GM19328 (cell line): Measurements from ENCODE around the gene PIK3C2A.
A peak's percentile ranks its signal among the peaks of the same experiment; 100 is the strongest.
"Not testable (repeated sequence)": the region's sequence is repeated elsewhere in the genome, so short reads cannot be mapped to it uniquely, and the experiment has no call there.

Experiments used
- ATAC-seq: cut with Tn5 transposase; IDR thresholded peaks from one replicate; pipeline ENCODE4 v1.9.1; 2021; ENCODE audit warnings: mild to moderate bottlenecking, moderate library complexity; ENCODE audit not compliant: unreplicated experiment

The PIK3C2A gene

DNA sequence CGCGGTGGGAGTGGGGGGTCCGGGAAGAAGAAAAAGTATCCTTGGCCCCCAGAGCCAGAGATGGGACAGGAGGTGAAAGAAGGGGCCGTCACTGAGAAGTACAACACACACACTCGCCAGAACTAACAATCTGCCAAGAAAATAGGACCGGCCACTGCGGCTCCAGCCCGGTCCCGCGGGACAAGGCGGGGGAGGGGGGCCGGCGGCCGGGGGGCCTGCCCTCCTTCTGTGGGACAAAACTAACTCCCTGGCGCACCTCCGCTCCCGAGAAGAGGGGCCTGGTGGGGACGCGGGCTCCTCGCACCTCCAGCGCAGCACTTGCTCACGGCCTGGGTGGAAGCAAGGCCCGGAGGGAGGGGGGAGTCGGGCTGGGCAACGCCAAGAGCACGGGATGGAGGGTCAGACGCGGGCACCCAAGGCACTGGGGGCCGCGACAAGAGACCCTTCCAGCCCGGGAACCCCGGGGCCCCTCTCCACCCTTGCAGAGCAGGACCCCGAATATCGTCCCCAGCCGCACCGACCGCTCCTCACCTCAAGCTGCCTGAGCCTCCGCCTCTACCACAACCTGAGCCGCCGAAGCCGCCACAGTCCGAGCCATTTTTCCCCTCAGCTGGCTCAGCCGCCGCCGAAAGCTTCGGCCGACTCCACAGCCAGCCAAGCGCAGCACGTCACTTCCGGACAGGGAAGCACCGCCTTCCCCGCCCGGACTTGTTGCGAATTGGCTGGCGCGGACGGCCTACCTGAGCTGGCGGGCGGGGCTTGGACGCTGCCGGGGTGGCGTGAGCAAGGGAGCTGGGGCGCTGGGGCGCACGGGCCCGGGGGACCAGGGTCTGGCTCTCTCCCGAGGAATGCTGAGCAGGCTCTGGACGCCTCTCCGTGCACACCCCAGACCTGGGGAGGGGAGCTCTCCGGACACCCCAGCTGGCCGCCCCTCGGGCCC is at the start of gene PIK3C2A:
Gene PIK3C2A, minus strand, starts transcription at position 670 of the 940 bp plus-strand sequence. CDS start 38,245 bp downstream, outside the sequence.
- ATAC-seq: peak; percentile 97

GRCh38 chr11:17257196-17257595 is 49.4 kb upstream of the PIK3C2A start:
- ATAC-seq: no peak

- ATAC-seq: no peak
Observed at GRCh38 chr11:17256512-17256911, 48.7 kb upstream of the PIK3C2A start.

GRCh38 chr11:17252704-17253103 is 44.9 kb upstream of the PIK3C2A start:
- no peak for ATAC-seq

- ATAC-seq: no peak
Observed at GRCh38 chr11:17250561-17251350, 43.0 kb upstream of the PIK3C2A start.

DNA sequence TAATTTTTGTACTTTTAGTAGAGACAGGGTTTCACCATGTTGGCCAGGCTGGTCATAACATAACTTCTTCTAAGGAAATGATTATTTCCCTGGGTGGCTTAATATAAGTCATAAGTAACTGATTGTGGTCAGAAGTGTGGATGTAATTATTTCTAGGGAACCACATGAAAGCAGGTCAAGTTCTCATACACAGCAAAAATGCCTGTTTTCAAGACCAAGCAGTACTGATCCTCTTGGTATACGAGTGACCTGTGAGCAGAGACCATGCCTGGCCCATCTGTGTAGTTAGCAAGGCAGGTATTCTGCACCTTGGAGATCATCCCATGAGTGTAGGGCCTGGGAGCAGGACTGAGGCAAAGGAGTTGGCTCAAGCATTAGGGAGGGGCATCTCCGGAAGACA is 36.3 kb upstream of the PIK3C2A start:
- peak; percentile 55 for ATAC-seq

DNA sequence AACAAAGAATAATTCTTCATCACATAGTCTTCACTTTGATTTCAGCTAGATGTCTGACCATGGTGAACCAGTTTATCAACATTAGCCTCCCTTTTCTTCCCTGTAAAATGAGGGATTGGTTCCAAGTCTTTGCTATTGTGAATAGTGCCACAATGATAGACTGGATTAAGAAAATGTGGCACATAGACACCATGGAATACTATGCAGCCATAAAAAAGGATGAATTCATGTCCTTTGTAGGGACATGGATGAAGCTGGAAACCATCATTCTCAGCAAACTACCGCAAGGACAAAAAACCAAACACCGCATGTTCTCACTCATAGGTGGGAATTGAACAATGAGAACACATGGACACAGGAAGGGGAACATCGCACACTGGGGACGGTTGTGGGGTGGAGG is 35.2 kb upstream of the PIK3C2A start:
- ATAC-seq: not testable (repeated sequence)

DNA sequence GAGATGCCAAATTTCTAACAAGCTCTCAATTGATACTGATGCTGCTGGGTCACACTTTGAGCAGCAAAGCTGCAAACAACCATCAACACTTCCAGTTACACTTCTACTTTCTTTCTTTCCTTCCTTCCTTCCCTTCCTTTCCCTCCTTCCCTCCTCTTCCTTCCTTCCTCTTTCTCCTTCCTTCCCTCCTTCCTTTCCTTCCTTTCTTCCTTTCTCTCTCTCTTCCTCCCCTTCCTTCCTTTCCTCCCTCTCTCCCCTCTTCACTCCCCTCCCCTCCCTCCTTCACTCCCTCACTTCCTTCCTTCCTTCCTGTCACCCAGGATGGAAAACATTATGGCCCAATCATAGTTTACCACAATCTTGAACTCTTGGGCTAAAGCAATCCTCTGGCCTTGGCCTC is 33.0 kb upstream of the PIK3C2A start:
- ATAC-seq: no peak

GRCh38 chr11:17239927-17240326 is 32.1 kb upstream of the PIK3C2A start:
- not testable (repeated sequence) for ATAC-seq

GRCh38 chr11:17238377-17238776 is 30.6 kb upstream of the PIK3C2A start:
- ATAC-seq: no peak

- ATAC-seq: no peak
Observed at GRCh38 chr11:17233101-17233500, 25.3 kb upstream of the PIK3C2A start.

- peak; percentile 85 for ATAC-seq
Observed at GRCh38 chr11:17230867-17231851, 23.4 kb upstream of the PIK3C2A start.

DNA sequence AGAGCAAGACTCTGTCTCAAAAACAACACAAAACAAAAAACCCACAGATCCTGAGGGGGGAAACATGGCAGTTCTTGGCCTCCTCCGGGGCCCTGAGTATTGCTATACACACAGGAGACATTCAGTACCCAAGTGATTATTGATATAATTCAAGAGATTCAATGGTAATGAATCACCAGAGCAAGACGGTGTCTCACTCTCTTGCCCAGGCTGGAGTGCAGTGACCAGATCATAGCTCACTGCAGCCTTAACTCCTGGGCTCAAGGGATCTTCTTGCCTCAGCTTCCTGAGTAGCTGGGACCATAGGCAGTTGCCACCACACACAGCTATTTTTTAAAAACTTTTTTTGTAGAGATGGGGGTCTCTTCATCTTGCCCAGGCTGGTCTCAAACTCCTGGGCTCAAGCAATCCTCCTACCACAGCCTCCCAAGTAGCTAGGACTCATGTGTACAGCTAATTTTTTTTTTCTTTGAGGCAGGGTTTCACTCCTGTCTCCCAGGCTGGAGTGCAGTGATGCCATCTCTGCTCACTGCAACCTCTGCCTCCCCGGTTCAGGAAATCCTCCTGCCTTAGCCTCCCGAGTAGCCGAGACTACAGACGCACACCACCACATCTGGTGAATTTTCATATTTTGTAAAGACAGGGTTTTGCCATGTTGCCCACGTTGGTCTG is 21.8 kb upstream of the PIK3C2A start:
- ATAC-seq: no peak

GRCh38 chr11:17228186-17228925 is 20.6 kb upstream of the PIK3C2A start:
- ATAC-seq: not testable (repeated sequence)

DNA sequence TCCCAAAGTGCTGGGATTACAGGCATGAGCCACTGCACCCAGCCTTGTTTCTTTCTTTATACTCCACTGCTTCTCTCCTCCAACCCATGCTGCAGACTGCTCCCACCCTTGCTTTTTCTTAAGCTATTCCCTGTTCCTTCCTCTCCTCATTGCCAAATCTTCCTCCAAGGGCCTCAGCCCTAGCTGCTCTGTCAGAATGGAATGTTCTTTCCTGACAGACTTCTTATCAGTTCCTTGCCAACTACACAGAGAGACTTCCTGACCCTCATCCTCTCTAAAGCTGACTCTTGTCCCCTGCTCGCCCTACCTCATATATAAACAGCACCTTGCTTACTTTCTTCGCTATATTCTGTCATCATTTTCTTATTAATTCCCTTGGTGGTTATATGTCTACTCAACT is 16.9 kb upstream of the PIK3C2A start:
- no peak for ATAC-seq

GRCh38 chr11:17221968-17222367 is 14.2 kb upstream of the PIK3C2A start:
- ATAC-seq: no peak

- ATAC-seq: no peak
Observed at GRCh38 chr11:17219016-17219415, 11.2 kb upstream of the PIK3C2A start.

DNA sequence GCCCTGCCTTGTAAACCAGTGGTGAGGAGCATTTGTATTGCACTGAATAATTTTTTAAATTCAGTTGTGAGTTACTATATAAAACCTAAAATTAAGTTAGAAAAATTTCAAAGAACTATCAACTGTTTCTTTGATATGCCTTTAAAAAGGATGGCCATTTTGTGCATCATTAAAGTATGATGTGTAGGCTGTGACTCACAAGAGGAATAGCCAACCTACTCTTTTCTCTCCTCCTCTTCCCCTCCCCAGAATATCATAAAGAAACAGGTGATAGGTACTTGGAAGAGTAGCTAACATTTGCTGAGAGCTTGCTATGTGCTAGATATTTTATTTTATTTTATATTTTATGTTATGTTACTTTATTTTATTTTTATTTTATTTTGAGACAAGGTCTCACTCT is 10.6 kb upstream of the PIK3C2A start:
- no peak for ATAC-seq

DNA sequence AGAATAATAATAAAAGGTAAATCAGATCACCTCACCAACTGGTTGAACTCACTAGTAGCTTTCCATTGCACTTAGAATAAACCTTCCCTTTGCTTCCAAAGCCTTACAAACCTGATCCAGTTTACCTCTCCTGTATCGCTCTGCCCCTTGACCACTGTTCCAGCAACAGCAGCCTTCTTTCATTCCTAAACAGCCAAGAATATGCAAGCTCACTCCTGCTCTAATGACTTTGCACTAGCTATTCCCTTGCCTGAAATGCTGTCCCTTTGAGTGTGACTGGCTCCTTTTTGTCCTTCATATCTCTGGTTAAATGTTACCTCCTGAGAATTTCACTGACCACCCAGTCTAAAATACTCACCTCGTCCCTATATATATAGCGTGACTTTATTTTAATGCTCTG is 9.6 kb upstream of the PIK3C2A start:
- ATAC-seq: no peak
